PC-9 (cell line): Measurements from ENCODE around the gene LDLRAD2. TPM values are rescaled to one million over a fixed set of nuclear protein-coding genes. Genes with fewer than 3 reads are reported as not detected.

Source experiments
- BruUV-seq: library from RNA; stranded (reverse); fragments of 400-500 nt; replicated peaks from 2 replicates; lab custom pipeline; 2021; lab: Mats Ljungman, UMichigan
- CTCF ChIA-PET: fragments of 300-600 bp; sonication (Branson Sonifier 250); formaldehyde crosslinking; loops from one replicate; lab custom pipeline; 2022; ENCODE audit warnings: antibody characterized with exemption; lab: Charles Lee
- POLR2A ChIA-PET: fragments of 300-600 bp; sonication (Branson Sonifier 250); formaldehyde crosslinking; loops from one replicate; lab custom pipeline; 2022; ENCODE audit warnings: antibody characterized with exemption; ENCODE audit not compliant: unreplicated experiment; lab: Charles Lee
- DNase-seq, 2 experiments: peaks; one replicate each; pipeline versions ENCODE4 v3.0.0 to v3.0.0-alpha.2; 2015 to 2022; ENCODE audit warnings: mixed read lengths in 1 of 2
- H2AFZ ChIP-seq: fragments of 200-600 bp; sonication (generic); 2 replicates; pipeline ENCODE4 v1.8.1; 2017; ENCODE audit warnings: antibody characterized with exemption
- H3F3A ChIP-seq: fragments of 200-600 bp; sonication (generic); 2 replicates; pipeline ENCODE4 v1.8.1; 2017; ENCODE audit warnings: antibody characterized with exemption, mild to moderate bottlenecking, low read depth; ENCODE audit not compliant: insufficient read depth
- H3K27ac ChIP-seq: fragments of 200-600 bp; sonication (generic); 2 replicates; pipeline ENCODE4 v1.6.1; 2016; ENCODE audit warnings: mixed run types
- H3K27me3 ChIP-seq: fragments of 200-600 bp; sonication (generic); 2 replicates; pipeline ENCODE4 v1.6.1; 2016; ENCODE audit warnings: low read depth, mixed run types; ENCODE audit not compliant: insufficient read depth
- H3K36me3 ChIP-seq: fragments of 200-600 bp; sonication (generic); 2 replicates; pipeline ENCODE4 v1.6.1; 2016; ENCODE audit warnings: low read depth, mixed run types
- H3K4me1 ChIP-seq: fragments of 200-600 bp; sonication (generic); replicated peaks from 2 replicates; pipeline ENCODE4 v1.6.1; 2016; ENCODE audit warnings: mixed run types; ENCODE audit not compliant: insufficient read depth
- H3K4me2 ChIP-seq: fragments of 200-600 bp; sonication (generic); 2 replicates; pipeline ENCODE4 v1.6.1; 2017; ENCODE audit warnings: mixed run types
- H3K4me3 ChIP-seq: fragments of 200-600 bp; sonication (generic); 2 replicates; pipeline ENCODE4 v1.6.1; 2016; ENCODE audit warnings: mixed run types
- H3K79me2 ChIP-seq: fragments of 200-600 bp; sonication (generic); 2 replicates; pipeline ENCODE4 v1.6.1; 2017; ENCODE audit warnings: low read depth, mixed run types
- H3K9me2 ChIP-seq: fragments of 200-600 bp; sonication (generic); 2 replicates; pipeline ENCODE4 v1.8.1; 2017; ENCODE audit warnings: mild to moderate bottlenecking; ENCODE audit not compliant: insufficient read depth
- H3K9me3 ChIP-seq: fragments of 200-600 bp; sonication (generic); 2 replicates; pipeline ENCODE4 v1.8.1; 2016; ENCODE audit warnings: low read depth; ENCODE audit not compliant: insufficient read depth
- H4K20me1 ChIP-seq: fragments of 200-600 bp; sonication (generic); 2 replicates; pipeline ENCODE4 v1.8.1; 2017; ENCODE audit not compliant: insufficient read depth
- CTCF ChIP-seq: fragments of 200-600 bp; sonication (generic); conservative IDR thresholded peaks from 2 replicates; pipeline ENCODE4 v1.6.1; 2017; ENCODE audit warnings: mixed run types, antibody characterized with exemption, mild to moderate bottlenecking, moderate library complexity
- EZH2 ChIP-seq: fragments of 200-600 bp; sonication (generic); IDR thresholded peaks from 2 replicates; pipeline ENCODE4 v1.8.0; 2017; ENCODE audit warnings: antibody characterized with exemption, low read depth
- intact Hi-C: fragments of 100-400 bp; cut with micrococcal nuclease; formaldehyde crosslinking; loops from one replicate; pipeline ENCODE4 v1.10.0; 2022; ENCODE audit not compliant: unreplicated experiment
- total RNA-seq: library from RNA; stranded (reverse); gene quantifications from 2 replicates; pipeline ENCODE4 v1.2.3, GENCODE V29; 2021

Gene LDLRAD2
- total RNA-seq, 1 experiment from 2014 or later: not detected

GRCh38 chr1:21821385-21822019 is 9.4 kb downstream of the LDLRAD2 start:
- no peak for DNase-seq
- no peak overlapping the region for H3K27ac ChIP-seq
- POLR2A ChIA-PET: no interaction called here
- CTCF ChIA-PET: no interaction called here
- no peak for TF ChIP-seq CTCF
- TF ChIP-seq EZH2: no peak
- no peaks in the 10 kb centered on the region for H3K27me3 ChIP-seq
- intact Hi-C loops: no loop called here
- H2AFZ ChIP-seq: no peak overlapping the region
- peaks cover 17% of the 10 kb centered on the region for H3K4me1 ChIP-seq
- no peaks in the 10 kb centered on the region for H3K79me2 ChIP-seq
- no peaks in the 10 kb centered on the region for H3K9me3 ChIP-seq
- H3F3A ChIP-seq: peaks cover 9% of the 10 kb centered on the region
- no peaks in the 10 kb centered on the region for H3K9me2 ChIP-seq
- H4K20me1 ChIP-seq: no peaks in the 10 kb centered on the region
- BruUV-seq: no TSS peak
- H3K4me3 ChIP-seq: no peak overlapping the region
- H3K4me2 ChIP-seq: no peak overlapping the region
- no peaks in the 10 kb centered on the region for H3K36me3 ChIP-seq

- Histone ChIP-seq H3K9me2 (no peaks in the 10 kb centered on the region), H3K9me3 (no peaks in the 10 kb centered on the region), H3K4me2 (no peak overlapping the region), H3K27ac (no peak overlapping the region), H3F3A (peaks cover 3% of the 10 kb centered on the region), H2AFZ (no peak overlapping the region), H4K20me1 (no peaks in the 10 kb centered on the region), H3K36me3 (no peaks in the 10 kb centered on the region), H3K4me3 (no peak overlapping the region), H3K79me2 (no peaks in the 10 kb centered on the region), H3K4me1 (peaks cover 9% of the 10 kb centered on the region), H3K27me3 (no peaks in the 10 kb centered on the region)
- TF ChIP-seq CTCF: no peak
- no peak for TF ChIP-seq EZH2
- ChIA-PET CTCF (no interaction called here), POLR2A (no interaction called here)
- no TSS peak for BruUV-seq
- no peak for DNase-seq
- intact Hi-C loops: no loop called here
Observed at GRCh38 chr1:21822349-21822748, 10.3 kb downstream of the LDLRAD2 start.

- BruUV-seq: no TSS peak
- H3K79me2 ChIP-seq: no peaks in the 10 kb centered on the region
- no peak overlapping the region for H3K27ac ChIP-seq
- no peak overlapping the region for H2AFZ ChIP-seq
- H3K4me1 ChIP-seq: peaks cover 2% of the 10 kb centered on the region; the same call in 1 of the 2 replicates
- no peak for TF ChIP-seq EZH2
- no peak for TF ChIP-seq CTCF
- no peaks in the 10 kb centered on the region for H3K9me2 ChIP-seq
- no peaks in the 10 kb centered on the region for H3K9me3 ChIP-seq
- ChIA-PET CTCF (no interaction called here), POLR2A (no interaction called here)
- H3K4me3 ChIP-seq: no peak overlapping the region
- H3K36me3 ChIP-seq: no peaks in the 10 kb centered on the region
- H3K4me2 ChIP-seq: no peak overlapping the region
- intact Hi-C loops: no loop called here
- H4K20me1 ChIP-seq: no peaks in the 10 kb centered on the region
- no peaks in the 10 kb centered on the region for H3K27me3 ChIP-seq
- DNase-seq: no peak
- no peaks in the 10 kb centered on the region for H3F3A ChIP-seq
Observed at GRCh38 chr1:21823206-21823979, 11.3 kb downstream of the LDLRAD2 start.
